SK-N-MC (cell line): ENCODE data around the gene MOB3C.

Source experiments
- EZH2 ChIP-seq: fragments of 200-600 bp; sonication (generic); IDR thresholded peaks from one replicate; pipeline ENCODE4 v1.6.1; 2017; ENCODE audit warnings: antibody characterized with exemption
- POLR2AphosphoS5 ChIP-seq: IDR thresholded peaks from 2 replicates; pipeline ENCODE4 v1.6.1; 2012; ENCODE audit warnings: mild to moderate bottlenecking, low read depth, low read length, borderline replicate concordance

DNA sequence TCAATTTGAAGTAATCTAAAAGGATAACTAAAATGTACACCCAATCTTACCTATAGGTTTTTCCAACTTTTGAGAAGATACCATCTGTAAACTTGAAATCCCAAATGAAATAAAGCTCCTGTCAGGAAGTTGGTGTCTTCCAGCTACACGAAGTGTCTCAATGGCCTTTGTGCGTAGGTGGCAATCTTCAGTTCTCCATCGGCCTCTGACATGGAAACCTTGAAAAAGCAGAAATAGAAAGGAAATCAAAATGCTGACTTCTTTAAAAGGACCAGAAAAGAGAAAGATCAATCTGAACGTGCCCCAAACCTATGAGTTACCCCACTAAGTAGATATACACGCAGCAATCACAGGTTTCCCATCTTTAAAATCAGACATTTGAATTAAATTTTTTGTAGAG, 22.5 kb downstream of the MOB3C start:
- TF ChIP-seq EZH2: no peak
- TF ChIP-seq POLR2AphosphoS5: no peak
